Muscle layer of duodenum (tissue), 2 donors: ENCODE results near the gene EDDM3A.
"Not testable (repeated sequence)": the region's sequence is repeated elsewhere in the genome, so short reads cannot be mapped to it uniquely, and the experiment has no call there.

ENCODE experiments used
- H3K27ac ChIP-seq: one replicate; pipeline ENCODE4 v1.7.0; 2013; ENCODE audit warnings: mild to moderate bottlenecking, low read length
- H3K27me3 ChIP-seq: one replicate; pipeline ENCODE4 v1.7.0; 2013; ENCODE audit warnings: low read depth, mild to moderate bottlenecking, control low read depth, low read length
- H3K36me3 ChIP-seq, 2 donors: one replicate each; pipeline ENCODE4 v1.7.0; 2013; ENCODE audit warnings: low read length in 2 of 2, control low read depth in 1 of 2, mild to moderate bottlenecking in 1 of 2; ENCODE audit not compliant: insufficient read depth in 2 of 2, control insufficient read depth in 1 of 2
- H3K4me1 ChIP-seq, 2 donors: one replicate each; pipeline ENCODE4 v1.7.0; 2013; ENCODE audit warnings: low read length in 2 of 2, mild to moderate bottlenecking in 2 of 2, control low read depth in 1 of 2, moderate library complexity in 1 of 2; ENCODE audit not compliant: insufficient read depth in 2 of 2, control insufficient read depth in 1 of 2
- H3K4me3 ChIP-seq, 2 donors: one replicate each; pipeline ENCODE4 v1.7.0; 2013; ENCODE audit warnings: low read length in 2 of 2, low read depth in 1 of 2, mild to moderate bottlenecking in 1 of 2
- H3K9me3 ChIP-seq, 2 donors: one replicate each; pipeline ENCODE4 v1.7.0; 2013; ENCODE audit warnings: low read length in 2 of 2, control low read depth in 1 of 2, mild to moderate bottlenecking in 1 of 2; ENCODE audit not compliant: control insufficient read depth in 1 of 2
- donor health status: healthy.

The EDDM3A gene

DNA sequence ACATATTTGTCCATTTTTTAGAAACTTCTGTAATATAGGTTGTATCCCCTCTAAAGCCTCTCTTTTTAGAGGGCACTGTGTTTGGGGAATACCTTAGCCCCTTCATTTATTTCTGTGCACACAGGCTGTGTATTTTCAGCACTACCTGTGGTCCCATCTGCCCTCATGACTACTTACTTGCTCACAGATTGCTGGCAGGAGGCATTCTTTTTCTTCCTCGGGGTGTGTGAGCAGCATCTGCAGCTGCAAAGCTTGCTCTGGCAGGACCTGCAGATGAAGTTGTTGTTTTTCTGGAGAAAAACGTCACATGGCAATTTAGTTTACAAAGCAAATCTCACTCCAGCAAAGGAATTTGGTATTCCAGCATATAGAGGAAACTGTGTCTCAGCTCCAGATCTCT is 32.8 kb upstream of the EDDM3A start:
- no peak overlapping the region for H3K4me3 ChIP-seq
- H3K36me3 ChIP-seq, result no peaks in the 10 kb centered on the region
- no peaks in the 10 kb centered on the region for H3K4me1 ChIP-seq
- no peak overlapping the region for H3K27ac ChIP-seq
- H3K9me3 ChIP-seq, result no peaks in the 10 kb centered on the region
- H3K27me3 ChIP-seq, result no peaks in the 10 kb centered on the region

DNA sequence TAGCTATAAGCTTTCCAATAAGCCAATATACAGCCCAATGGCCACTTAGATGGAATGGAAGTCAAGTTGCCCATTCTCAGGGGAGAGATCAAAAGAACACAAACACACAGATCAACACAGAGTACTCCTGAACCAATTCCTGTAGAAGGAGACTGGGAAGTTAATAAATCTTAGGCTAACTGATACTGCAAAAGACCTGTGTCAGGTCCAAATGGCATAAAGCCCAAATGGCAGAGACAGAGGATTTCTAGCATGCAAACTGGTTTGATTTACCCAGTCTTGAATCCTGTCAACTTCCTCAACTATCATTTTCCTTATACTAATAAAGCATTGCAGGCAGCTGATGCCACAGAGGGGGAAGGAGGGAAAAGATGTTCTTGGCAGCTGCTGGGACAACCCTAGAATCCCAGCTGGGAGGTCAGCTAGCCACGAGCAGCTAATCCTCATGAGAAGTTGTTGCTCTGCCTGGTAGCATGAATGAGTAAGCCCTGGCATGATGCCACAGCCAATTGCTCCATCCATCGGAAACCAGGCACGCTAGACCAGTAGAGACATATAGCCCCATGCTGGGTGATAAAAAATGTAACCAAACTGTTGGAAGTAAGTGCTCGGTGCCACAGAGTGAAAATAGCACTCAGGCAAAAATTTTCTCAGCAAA is 31.0 kb upstream of the EDDM3A start:
- H3K4me1 ChIP-seq, result no peaks in the 10 kb centered on the region
- H3K4me3 ChIP-seq, result no peak overlapping the region
- H3K36me3 ChIP-seq, result no peaks in the 10 kb centered on the region
- H3K27ac ChIP-seq, result peak overlapping the region; percentile 73
- no peaks in the 10 kb centered on the region for H3K27me3 ChIP-seq
- no peaks in the 10 kb centered on the region for H3K9me3 ChIP-seq

GRCh38 chr14:20719777-20720176 is 25.9 kb upstream of the EDDM3A start:
- Histone ChIP-seq H3K36me3 (no peaks in the 10 kb centered on the region), H3K4me3 (no peak overlapping the region), H3K4me1 (no peaks in the 10 kb centered on the region), H3K27me3 (peaks cover 1% of the 10 kb centered on the region), H3K27ac (no peak overlapping the region), H3K9me3 (no peaks in the 10 kb centered on the region)

DNA sequence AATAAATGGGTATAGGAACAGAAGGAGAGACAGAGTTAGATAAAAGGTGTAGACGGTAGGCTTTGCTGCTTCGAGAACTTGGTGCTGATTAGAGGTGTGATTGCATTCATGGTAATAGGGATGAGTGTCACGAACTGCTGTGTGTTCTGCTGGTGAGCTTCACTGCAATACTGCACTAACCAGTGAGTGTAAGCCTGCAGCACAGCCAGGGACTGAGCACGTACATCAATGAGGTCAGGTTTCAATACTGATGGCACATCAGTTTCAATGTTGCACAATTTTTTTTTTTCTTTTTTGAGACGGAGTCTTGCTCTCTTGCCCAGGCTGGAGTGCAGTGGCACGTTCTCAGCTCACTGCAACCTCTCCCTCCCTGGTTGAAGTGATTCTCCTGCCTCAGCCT is 24.9 kb upstream of the EDDM3A start:
- H3K27me3 ChIP-seq, result peaks cover 4% of the 10 kb centered on the region
- no peak overlapping the region for H3K4me3 ChIP-seq
- H3K4me1 ChIP-seq, result no peaks in the 10 kb centered on the region
- H3K27ac ChIP-seq, result no peak overlapping the region
- no peaks in the 10 kb centered on the region for H3K36me3 ChIP-seq
- H3K9me3 ChIP-seq, result no peaks in the 10 kb centered on the region

- Histone ChIP-seq H3K36me3 (no peaks in the 10 kb centered on the region), H3K27me3 (peaks cover 4% of the 10 kb centered on the region), H3K4me1 (no peaks in the 10 kb centered on the region), H3K4me3 (no peak overlapping the region), H3K27ac (no peak overlapping the region), H3K9me3 (no peaks in the 10 kb centered on the region)
Observed at GRCh38 chr14:20722016-20722415, 23.7 kb upstream of the EDDM3A start.

- Histone ChIP-seq H3K36me3 (no peaks in the 10 kb centered on the region), H3K4me1 (no peaks in the 10 kb centered on the region), H3K4me3 (peak overlapping the region; percentile 20 to 21), H3K27ac (no peak overlapping the region), H3K9me3 (no peaks in the 10 kb centered on the region), H3K27me3 (peaks cover 4% of the 10 kb centered on the region)
Observed at GRCh38 chr14:20723488-20723887, 22.2 kb upstream of the EDDM3A start.

DNA sequence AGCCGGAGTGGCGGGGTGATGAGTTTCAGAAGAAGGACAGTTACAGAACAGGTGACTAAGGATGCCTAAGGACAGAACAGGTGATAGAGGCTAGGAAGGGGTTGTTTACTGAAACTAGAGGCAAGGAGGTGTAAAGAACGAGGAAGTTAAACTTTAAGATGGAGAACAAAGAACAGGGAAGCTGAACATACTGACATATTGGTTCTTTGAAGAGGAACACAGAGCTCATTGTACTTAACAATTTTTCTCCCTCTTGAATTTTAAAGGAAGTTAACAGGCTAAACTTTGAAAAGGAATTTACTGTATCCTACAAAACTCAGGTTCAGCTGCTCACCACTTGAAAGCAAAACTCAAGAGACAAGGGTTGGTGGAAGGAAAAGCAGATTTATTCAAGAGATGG is 19.6 kb upstream of the EDDM3A start:
- not testable (repeated sequence) for H3K27me3 ChIP-seq, H3K4me3 ChIP-seq, H3K36me3 ChIP-seq, H3K4me1 ChIP-seq, H3K9me3 ChIP-seq
- H3K27ac ChIP-seq, result peak overlapping the region; percentile 3

- H3K9me3 ChIP-seq, result no peaks in the 10 kb centered on the region
- no peak overlapping the region for H3K4me3 ChIP-seq
- H3K36me3 ChIP-seq, result no peaks in the 10 kb centered on the region
- peak overlapping the region; percentile 3 for H3K27ac ChIP-seq
- no peaks in the 10 kb centered on the region for H3K4me1 ChIP-seq
- peaks cover 4% of the 10 kb centered on the region for H3K27me3 ChIP-seq
Observed at GRCh38 chr14:20726531-20726930, 19.2 kb upstream of the EDDM3A start.

DNA sequence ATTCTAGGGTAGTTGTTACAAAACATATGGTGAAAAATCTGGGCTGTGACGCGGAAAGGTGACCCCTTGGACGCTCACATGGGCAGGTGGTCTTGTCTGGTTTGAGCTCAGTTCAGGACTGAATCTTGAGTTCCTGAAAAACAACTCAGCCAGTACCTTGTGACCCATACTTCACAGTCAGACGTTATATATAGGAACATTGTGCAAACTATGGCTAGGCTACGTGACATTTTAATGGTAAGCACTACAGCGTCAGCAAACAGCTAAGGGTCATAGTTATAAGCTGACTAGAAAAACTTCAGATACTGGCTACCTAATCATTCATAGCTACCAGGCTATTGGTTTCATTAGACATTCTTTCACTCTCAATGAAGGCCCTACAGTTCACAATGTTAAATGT is 14.8 kb upstream of the EDDM3A start:
- no peaks in the 10 kb centered on the region for H3K27me3 ChIP-seq
- peaks cover 0 to 8% of the 10 kb centered on the region in 2 donors for H3K4me1 ChIP-seq
- no peak overlapping the region for H3K27ac ChIP-seq
- no peaks in the 10 kb centered on the region for H3K9me3 ChIP-seq
- no peaks in the 10 kb centered on the region for H3K36me3 ChIP-seq
- no peak overlapping the region for H3K4me3 ChIP-seq

- no peak overlapping the region for H3K27ac ChIP-seq
Observed at GRCh38 chr14:20732477-20732876, 13.2 kb upstream of the EDDM3A start.

GRCh38 chr14:20732979-20733635 is 12.6 kb upstream of the EDDM3A start:
- Histone ChIP-seq H3K27ac (no peak overlapping the region), H3K4me1 (peaks cover 0 to 8% of the 10 kb centered on the region in 2 donors), H3K27me3 (no peaks in the 10 kb centered on the region), H3K9me3 (no peaks in the 10 kb centered on the region), H3K4me3 (no peak overlapping the region), H3K36me3 (no peaks in the 10 kb centered on the region)

More at GRCh38 chr14:20732477-20732876, 13.2 kb upstream of the EDDM3A start:
- H3K36me3 ChIP-seq, result no peaks in the 10 kb centered on the region
- no peaks in the 10 kb centered on the region for H3K27me3 ChIP-seq
- H3K9me3 ChIP-seq, result no peaks in the 10 kb centered on the region
- H3K4me1 ChIP-seq, result peaks cover 0 to 8% of the 10 kb centered on the region in 2 donors
- H3K4me3 ChIP-seq, result no peak overlapping the region
